Central memory CD8-positive, alpha-beta T cell (primary cell): Measurements from ENCODE around the gene FARSB.

Source experiments
- ATAC-seq: fragments of 150-1000 bp; cut with Tn5 transposase; replicated peaks from 2 replicates; pipeline ENCODE4 v1.10.0; 2022; ENCODE audit warnings: mild to moderate bottlenecking, moderate FRiP score, moderate number of reproducible peaks; ENCODE audit not compliant: poor library complexity, severe bottlenecking; ENCODE audit errors: extremely low read depth
- DNase-seq, 2 donors: peaks; one replicate each; pipeline ENCODE4 v3.0.0; 2021; ENCODE audit warnings: low spot score in 2 of 2
- H3K27ac Mint-ChIP-seq: one replicate; pipeline ENCODE4 v1.8.0; 2022; ENCODE audit warnings: low read depth, mild to moderate bottlenecking, moderate library complexity, mixed read lengths
- H3K27me3 Mint-ChIP-seq: one replicate; pipeline ENCODE4 v1.8.0; 2022; ENCODE audit warnings: mixed read lengths
- H3K36me3 Mint-ChIP-seq: one replicate; pipeline ENCODE4 v1.8.0; 2022; ENCODE audit warnings: mild to moderate bottlenecking, moderate library complexity, mixed read lengths; ENCODE audit not compliant: insufficient read depth
- H3K4me1 Mint-ChIP-seq: one replicate; pipeline ENCODE4 v1.8.0; 2022; ENCODE audit warnings: mixed read lengths
- H3K4me3 Mint-ChIP-seq: one replicate; pipeline ENCODE4 v1.8.0; 2022; ENCODE audit warnings: mild to moderate bottlenecking, moderate library complexity, mixed read lengths
- H3K9me3 Mint-ChIP-seq: one replicate; pipeline ENCODE4 v1.8.0; 2022; ENCODE audit warnings: mixed read lengths

FARSB gene

DNA sequence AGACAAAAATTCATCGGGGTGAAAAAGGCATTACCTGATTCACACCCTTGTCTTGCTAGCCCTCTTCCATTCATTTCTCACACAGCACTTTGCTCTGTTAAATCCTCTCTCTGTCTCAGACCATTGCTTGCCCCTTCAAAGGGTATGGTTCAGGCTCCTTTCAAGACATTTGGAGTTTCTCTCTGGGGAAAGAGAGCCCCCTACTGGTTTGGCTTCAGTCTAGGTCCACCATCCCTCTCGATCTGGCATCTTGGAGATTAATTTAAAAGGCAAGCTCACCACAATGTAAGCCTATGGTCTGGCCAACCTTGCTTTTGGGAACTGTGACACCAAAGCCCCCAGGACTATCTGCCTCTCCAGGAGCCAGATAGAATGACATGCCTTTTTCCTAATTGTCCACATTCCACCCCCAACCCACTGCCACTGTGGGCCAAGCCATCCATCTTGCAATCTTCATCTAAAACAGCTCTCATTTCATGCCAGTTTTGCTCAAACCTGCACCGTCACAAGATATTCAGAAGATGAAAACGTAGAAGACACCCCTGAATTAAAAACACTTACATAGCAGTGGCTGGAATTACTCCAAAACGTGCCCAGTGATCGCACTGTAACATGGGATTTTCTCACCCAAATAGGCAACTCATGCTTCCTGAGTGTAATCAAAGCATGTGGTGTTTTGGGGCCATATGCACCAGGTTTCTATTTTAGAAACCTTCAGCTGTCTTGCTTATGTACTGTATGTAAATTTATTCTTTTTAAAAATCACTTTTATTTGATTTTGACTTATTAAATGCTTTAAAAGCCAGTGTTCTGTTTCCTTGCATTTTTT lies 93.9 kb downstream of the FARSB start:
- H3K36me3 Mint-ChIP-seq = peaks cover 1% of the 10 kb centered on the region
- no peak for DNase-seq
- H3K4me1 Mint-ChIP-seq = peaks cover 5% of the 10 kb centered on the region
- no peaks in the 10 kb centered on the region for H3K27me3 Mint-ChIP-seq
- no peak overlapping the region for H3K4me3 Mint-ChIP-seq
- no peaks in the 10 kb centered on the region for H3K9me3 Mint-ChIP-seq
- ATAC-seq = no peak
- H3K27ac Mint-ChIP-seq = no peak overlapping the region

DNA sequence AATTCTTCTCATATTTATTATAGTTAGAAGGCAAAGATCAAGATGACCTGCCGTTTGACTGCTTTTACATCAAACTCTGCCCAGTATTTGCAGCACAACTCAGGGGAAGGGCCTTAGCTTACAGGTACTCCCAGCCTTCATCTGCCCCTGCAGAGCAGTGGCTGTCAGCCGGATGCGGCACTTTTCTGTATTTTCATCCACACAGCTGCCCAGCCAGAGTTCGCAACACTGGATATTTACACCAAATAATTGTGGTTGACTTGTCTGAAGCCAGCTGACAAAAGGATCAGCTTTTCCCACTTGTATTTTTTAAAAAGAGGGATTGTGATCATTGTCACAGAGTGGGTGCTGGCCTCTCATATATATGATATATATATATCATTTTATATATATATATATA lies 94.7 kb downstream of the FARSB start:
- ATAC-seq (no peak), DNase-seq (no peak)
- peaks cover 5% of the 10 kb centered on the region for H3K4me1 Mint-ChIP-seq
- peaks cover 1% of the 10 kb centered on the region for H3K36me3 Mint-ChIP-seq
- H3K4me3 Mint-ChIP-seq = no peak overlapping the region
- no peak overlapping the region for H3K27ac Mint-ChIP-seq
- no peaks in the 10 kb centered on the region for H3K27me3 Mint-ChIP-seq
- H3K9me3 Mint-ChIP-seq = no peaks in the 10 kb centered on the region

DNA sequence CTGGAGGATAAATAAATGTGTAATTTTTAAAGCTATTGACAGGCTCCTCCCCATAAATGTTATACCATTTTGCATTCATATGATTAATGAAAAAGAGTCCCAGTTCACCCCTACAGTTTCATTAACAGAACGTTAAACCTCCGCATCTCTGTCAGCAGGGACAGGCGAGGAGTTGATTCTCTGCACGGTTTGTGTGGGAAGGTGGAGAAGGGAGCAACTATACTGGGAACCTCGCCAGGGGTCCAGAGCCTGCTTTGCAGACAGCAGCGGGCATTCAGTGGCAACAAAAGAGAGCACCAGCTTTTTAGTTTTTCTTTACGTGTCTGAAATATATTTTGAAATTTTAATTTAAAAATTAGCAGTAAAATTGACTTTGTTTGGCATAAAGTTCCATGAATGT lies 101.4 kb downstream of the FARSB start:
- ATAC-seq (no peak), DNase-seq (no peak)
- no peaks in the 10 kb centered on the region for H3K9me3 Mint-ChIP-seq
- H3K4me3 Mint-ChIP-seq = no peak overlapping the region
- no peaks in the 10 kb centered on the region for H3K4me1 Mint-ChIP-seq
- peaks cover 6% of the 10 kb centered on the region for H3K36me3 Mint-ChIP-seq
- peaks cover 17% of the 10 kb centered on the region for H3K27me3 Mint-ChIP-seq
- no peak overlapping the region for H3K27ac Mint-ChIP-seq

DNA sequence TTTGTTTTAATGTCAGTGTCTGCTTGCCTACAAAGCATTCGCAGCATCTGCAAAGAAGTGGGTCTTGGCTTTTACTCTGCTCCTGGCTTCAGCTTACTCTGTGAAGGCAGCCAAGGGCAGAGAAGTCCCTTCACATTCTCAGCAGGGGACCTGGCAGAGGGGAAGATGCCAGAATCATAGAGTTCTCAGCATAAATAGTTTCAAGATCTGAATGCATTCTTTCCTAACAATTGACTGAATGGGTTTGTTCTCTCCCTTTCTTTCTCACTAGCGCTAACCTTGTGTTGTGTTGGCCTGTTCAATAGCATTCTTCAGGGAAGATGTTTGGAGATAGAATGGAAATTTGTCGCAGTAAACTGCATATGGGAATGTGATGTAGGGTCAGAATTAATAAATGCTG lies 106.9 kb downstream of the FARSB start:
- no peak overlapping the region for H3K4me3 Mint-ChIP-seq
- no peaks in the 10 kb centered on the region for H3K9me3 Mint-ChIP-seq
- ATAC-seq (no peak), DNase-seq (no peak)
- H3K27ac Mint-ChIP-seq = no peak overlapping the region
- no peaks in the 10 kb centered on the region for H3K4me1 Mint-ChIP-seq
- H3K27me3 Mint-ChIP-seq = peaks cover 27% of the 10 kb centered on the region
- peaks cover 6% of the 10 kb centered on the region for H3K36me3 Mint-ChIP-seq

DNA sequence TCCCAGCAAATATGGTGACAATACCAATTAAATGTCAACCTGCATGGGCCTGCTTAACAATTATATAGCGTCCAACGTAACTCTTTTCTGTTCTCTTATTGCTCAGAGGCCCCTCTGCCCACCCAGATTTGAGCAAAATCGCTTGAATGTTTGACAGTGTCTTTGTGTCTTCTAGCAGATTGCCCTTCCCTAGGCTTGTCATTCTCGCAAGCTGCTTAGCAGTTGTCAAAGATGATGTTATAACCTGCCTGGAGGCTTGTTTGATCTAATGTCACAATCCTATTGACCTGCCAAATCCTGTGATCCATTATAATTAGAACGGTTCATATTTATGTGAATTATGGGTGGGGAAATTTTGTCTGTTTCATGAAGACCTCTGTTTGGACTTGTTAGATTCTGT lies 108.8 kb downstream of the FARSB start:
- no peak overlapping the region for H3K4me3 Mint-ChIP-seq
- ATAC-seq (no peak), DNase-seq (no peak)
- no peak overlapping the region for H3K27ac Mint-ChIP-seq
- no peaks in the 10 kb centered on the region for H3K4me1 Mint-ChIP-seq
- peaks cover 4% of the 10 kb centered on the region for H3K36me3 Mint-ChIP-seq
- no peaks in the 10 kb centered on the region for H3K9me3 Mint-ChIP-seq
- peaks cover 13% of the 10 kb centered on the region for H3K27me3 Mint-ChIP-seq

DNA sequence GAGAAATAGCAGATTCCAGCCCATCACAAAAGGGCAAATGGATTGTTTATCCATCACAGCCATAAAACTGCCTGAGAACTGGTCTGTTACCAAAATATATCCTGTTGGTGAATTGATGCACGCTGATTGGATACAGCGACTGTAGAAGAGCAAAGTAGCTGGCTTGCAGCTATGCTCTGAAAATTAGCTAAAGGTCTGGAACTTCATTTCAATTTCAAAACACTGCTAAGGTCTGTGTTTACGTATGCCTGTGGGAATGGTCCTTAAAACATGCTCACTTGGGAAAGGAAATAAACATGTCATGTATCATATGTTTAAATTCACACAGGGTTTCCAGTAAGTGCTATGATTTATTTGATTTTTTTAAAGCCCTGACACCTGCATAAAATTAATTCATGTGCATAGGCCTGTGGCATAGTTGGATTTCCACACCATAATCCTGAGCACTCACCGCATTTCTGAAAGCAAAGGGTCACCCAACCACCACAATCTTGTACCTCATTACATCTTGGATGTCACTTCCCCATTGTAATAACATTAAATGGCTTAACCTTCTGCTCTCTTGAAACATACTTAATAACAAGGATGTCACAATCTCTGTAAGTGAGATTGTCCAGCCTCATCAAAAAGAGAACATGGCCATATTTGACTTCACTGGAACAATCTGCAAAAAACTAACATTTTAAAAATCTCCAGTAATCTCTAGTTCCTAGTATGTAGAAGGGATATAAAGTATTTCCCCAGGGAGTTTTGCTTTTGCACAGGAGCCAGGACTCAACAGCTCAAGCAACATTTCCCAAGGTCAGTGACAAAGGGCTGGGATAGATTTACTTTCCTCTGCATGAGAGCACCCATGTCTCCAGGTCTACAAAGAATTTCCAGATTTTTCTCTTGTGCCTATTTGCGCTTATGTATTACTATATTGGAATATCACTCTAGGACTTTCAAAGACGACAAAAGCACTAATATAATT lies 109.8 kb downstream of the FARSB start:
- Mint-ChIP-seq H3K36me3 (peaks cover 4% of the 10 kb centered on the region), H3K4me1 (no peaks in the 10 kb centered on the region), H3K4me3 (no peak overlapping the region), H3K27ac (no peak overlapping the region), H3K27me3 (peaks cover 10% of the 10 kb centered on the region), H3K9me3 (no peaks in the 10 kb centered on the region)
- no peak for DNase-seq
- no peak for ATAC-seq

DNA sequence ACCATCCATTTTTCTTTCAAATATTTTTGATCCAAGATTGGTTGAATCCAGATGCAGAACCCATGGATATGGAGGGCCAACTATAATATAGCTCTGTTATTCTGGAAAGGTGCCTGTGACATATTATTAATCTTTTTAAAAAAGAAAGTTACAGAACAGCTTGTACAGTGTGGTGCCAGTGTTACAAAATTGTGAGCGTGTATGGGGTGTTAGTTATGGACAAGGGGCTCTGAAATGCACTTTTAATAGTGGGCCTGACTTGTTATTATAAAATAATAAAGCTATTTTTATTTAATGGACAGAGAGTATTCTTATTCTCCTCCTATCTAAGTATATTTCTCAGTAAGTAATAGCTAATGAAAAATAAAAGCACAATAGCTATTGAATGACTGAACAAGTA lies 111.2 kb downstream of the FARSB start:
- H3K27ac Mint-ChIP-seq = no peak overlapping the region
- no peak for ATAC-seq
- peaks cover 2% of the 10 kb centered on the region for H3K36me3 Mint-ChIP-seq
- DNase-seq = no peak
- H3K27me3 Mint-ChIP-seq = peaks cover 10% of the 10 kb centered on the region
- no peaks in the 10 kb centered on the region for H3K9me3 Mint-ChIP-seq
- no peak overlapping the region for H3K4me3 Mint-ChIP-seq
- H3K4me1 Mint-ChIP-seq = no peaks in the 10 kb centered on the region

DNA sequence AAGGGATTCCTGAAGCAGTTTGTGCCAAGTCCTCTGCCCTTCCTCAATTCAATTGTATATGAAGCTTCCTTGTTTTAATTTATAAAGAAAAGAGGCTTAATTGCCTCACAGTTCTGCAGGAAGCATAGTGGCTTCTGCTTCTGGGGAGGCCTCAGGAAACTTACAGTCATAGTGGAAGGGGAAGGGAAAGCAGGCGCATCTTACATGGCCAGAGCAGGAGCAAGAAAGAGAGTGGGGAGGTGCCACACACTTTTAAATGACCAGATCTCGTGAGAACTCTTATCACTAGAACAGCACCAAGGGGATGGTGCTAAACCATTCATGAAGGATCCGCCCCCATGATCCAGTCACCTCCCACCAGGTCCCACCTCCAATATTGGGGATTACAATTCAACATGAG lies 117.4 kb downstream of the FARSB start:
- DNase-seq (no peak), ATAC-seq (no peak)
- no peaks in the 10 kb centered on the region for H3K9me3 Mint-ChIP-seq
- H3K4me3 Mint-ChIP-seq = no peak overlapping the region
- no peaks in the 10 kb centered on the region for H3K36me3 Mint-ChIP-seq
- no peak overlapping the region for H3K27ac Mint-ChIP-seq
- no peaks in the 10 kb centered on the region for H3K4me1 Mint-ChIP-seq
- H3K27me3 Mint-ChIP-seq = no peaks in the 10 kb centered on the region

DNA sequence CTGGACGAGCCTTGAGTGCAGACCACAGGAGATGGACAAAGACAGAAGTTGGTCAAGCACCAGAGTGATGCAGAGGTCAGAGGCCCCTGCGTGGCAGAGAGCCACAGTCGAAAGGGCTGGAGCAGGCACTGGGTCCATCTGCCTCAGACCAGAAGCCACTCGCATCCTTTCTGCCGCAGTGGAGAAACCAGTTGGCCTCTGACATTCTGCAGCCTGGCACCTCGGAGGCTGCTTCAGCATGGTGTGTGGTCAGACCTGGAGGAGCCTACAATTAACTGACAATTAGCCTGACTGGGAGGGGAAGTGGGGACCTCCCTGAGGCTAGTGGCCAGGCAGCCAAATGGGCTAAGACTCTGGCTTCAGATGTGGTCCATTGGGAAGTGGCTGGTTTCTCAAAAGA lies 120.4 kb downstream of the FARSB start:
- H3K36me3 Mint-ChIP-seq = no peaks in the 10 kb centered on the region
- H3K27me3 Mint-ChIP-seq = no peaks in the 10 kb centered on the region
- DNase-seq = no peak
- no peak for ATAC-seq
- H3K9me3 Mint-ChIP-seq = no peaks in the 10 kb centered on the region
- no peak overlapping the region for H3K27ac Mint-ChIP-seq
- H3K4me3 Mint-ChIP-seq = no peak overlapping the region
- H3K4me1 Mint-ChIP-seq = no peaks in the 10 kb centered on the region

DNA sequence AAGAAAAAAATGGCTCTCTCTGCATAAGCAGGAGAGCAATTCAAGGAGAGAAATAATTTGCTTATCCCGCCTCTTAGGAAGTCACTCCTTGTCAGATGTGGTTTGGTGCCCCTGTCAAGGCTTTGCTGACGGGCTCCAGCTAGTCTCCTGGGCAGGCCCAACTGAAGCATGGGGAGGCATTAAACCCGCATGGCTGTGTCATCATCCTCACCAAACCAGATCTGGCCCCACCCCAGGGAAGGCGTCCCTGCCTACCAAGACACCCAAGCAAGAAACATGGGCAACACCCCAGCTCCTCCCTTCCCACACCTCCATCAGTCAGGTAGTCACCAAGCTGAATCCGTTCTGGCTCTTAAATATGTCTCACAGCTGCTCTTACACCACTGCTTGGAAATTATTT lies 123.6 kb downstream of the FARSB start:
- ATAC-seq = no peak
- Mint-ChIP-seq H3K36me3 (no peaks in the 10 kb centered on the region), H3K9me3 (no peaks in the 10 kb centered on the region), H3K4me1 (no peaks in the 10 kb centered on the region), H3K4me3 (no peak overlapping the region), H3K27ac (no peak overlapping the region), H3K27me3 (no peaks in the 10 kb centered on the region)
- no peak for DNase-seq

DNA sequence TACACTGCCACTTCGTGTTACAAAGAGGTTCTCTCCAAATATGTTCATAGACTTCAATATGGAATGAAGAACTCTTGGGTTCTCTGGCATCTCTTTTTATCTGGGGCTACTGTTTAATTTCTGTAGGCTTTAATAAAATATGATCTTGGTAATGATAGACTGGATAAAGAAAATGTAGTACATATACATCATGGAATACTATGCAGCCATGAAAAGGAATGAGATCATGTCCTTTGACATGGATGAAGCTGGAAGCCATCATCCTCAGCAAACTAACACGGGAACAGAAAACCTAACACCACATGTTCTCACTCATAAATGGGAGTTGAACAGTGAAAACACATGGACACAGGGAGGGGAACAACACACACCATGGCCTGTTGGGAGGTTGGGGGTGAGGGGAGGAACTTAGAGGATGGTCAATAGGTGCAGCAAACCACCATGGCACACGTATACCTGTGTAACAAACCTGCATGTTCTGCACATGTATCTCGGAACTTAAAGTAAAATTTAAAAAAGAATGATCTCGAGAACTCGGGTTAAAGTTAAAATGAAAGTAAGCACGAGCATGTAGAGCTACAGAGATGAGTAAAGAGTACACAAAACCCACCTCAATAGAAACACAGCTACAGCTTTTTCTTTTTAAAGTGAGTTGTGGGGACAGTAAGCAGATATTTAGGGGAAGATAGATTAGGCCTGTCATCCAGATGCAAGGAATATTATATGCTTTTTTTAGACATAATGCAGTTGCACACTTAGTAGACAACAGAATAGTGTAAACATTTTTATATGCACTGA lies 129.2 kb downstream of the FARSB start:
- ATAC-seq (no peak), DNase-seq (no peak)
- Mint-ChIP-seq H3K36me3 (peaks cover 2% of the 10 kb centered on the region), H3K4me1 (no peaks in the 10 kb centered on the region), H3K27me3 (no peaks in the 10 kb centered on the region), H3K4me3 (no peak overlapping the region), H3K27ac (no peak overlapping the region), H3K9me3 (no peaks in the 10 kb centered on the region)

DNA sequence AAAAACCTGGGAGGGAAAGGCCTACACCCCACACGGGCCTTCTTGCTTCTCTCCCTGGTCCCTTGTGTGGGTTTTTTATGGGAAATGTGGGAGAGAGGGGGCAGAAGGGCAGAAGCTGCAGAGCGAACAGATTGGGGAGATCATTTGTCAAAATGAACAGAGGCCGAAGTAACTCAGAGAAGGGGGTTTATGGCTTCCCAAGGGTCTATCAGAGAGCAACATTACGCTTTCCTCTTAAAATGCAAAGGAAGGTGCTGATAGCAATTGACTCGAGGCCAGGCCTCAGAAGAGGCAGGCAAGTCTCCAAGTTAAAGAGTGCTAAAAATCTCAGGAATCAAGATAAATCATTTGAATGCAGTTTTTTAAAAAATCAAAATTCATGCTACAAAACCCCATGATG lies 130.1 kb downstream of the FARSB start:
- ATAC-seq (no peak), DNase-seq (no peak)
- H3K9me3 Mint-ChIP-seq = no peaks in the 10 kb centered on the region
- no peaks in the 10 kb centered on the region for H3K4me1 Mint-ChIP-seq
- peaks cover 2% of the 10 kb centered on the region for H3K36me3 Mint-ChIP-seq
- no peak overlapping the region for H3K27ac Mint-ChIP-seq
- no peaks in the 10 kb centered on the region for H3K27me3 Mint-ChIP-seq
- H3K4me3 Mint-ChIP-seq = no peak overlapping the region
